Superior temporal gyrus (tissue), 1 donor: Measurements from ENCODE around the gene MTG2.

Experiments used
- DNase-seq: peaks from one replicate; pipeline ENCODE4 v3.0.0-alpha.2; 2016; ENCODE audit errors: extremely low spot score

MTG2 gene

DNA sequence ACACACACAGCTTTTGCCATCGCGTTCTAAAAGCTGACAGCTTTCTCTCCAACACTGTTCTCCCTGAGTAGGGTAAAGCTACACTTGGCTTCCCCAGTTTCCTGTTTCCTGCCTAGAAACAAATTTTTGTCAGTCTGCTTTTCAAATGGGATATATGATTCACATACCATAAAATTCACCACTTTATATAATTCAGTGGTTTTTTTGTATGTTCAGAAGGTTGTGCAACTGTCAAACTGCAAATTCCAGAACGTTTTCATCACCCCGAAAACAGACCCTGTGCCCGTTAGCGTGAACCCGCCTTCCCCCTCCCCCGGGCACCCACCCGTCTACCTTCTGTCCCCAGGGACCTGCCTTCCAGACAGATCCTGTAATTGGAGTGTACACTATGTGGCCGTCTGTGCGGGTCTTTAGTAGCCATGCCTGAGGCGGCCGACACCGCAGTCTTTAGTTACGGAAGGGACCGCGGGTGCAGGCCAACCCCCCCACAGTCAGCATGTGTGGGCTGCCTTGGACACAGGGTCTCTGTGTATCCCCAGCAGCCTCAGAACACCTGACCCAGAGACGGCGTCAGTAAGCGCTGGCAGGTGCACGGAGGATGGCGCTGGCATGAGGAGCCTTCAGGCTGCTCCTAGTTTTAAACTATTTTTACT is 20.7 kb downstream of the MTG2 start:
- DNase-seq: no peak

- DNase-seq: no peak
Measured at GRCh38 chr20:62205618-62206387, 23.0 kb downstream of the MTG2 start.

GRCh38 chr20:62206388-62206775 is 23.6 kb downstream of the MTG2 start:
- no peak for DNase-seq

- no peak for DNase-seq
Measured at GRCh38 chr20:62208061-62208794, 25.4 kb downstream of the MTG2 start.

- DNase-seq: no peak
Measured at GRCh38 chr20:62208795-62209755, 26.2 kb downstream of the MTG2 start.

GRCh38 chr20:62209850-62210495 is 27.1 kb downstream of the MTG2 start:
- DNase-seq: no peak

GRCh38 chr20:62210496-62210855 is 27.6 kb downstream of the MTG2 start:
- DNase-seq: no peak

DNA sequence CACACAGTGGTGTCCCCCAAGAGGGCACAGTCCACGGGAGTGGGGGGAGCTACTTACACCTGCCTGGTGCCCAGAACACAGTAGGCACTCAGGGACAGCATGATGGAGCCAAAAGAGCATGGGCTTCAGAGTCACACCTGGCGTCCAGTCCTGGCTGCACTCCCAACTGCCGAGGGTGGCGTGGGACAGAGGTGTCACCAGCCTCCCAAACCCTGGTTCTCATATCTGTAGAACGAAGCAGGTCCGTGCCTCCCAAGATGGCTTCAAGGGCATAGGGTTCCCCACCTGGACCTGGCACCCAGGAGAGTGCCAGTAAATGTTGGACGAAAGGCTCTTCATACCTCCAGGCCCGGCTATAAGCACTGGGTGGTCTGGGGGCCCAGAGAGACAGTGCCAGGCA is 28.4 kb downstream of the MTG2 start:
- DNase-seq: no peak

- DNase-seq: no peak
Measured at GRCh38 chr20:62211769-62212288, 29.0 kb downstream of the MTG2 start.

- no peak for DNase-seq
Measured at GRCh38 chr20:62212299-62212698, 29.5 kb downstream of the MTG2 start.

DNA sequence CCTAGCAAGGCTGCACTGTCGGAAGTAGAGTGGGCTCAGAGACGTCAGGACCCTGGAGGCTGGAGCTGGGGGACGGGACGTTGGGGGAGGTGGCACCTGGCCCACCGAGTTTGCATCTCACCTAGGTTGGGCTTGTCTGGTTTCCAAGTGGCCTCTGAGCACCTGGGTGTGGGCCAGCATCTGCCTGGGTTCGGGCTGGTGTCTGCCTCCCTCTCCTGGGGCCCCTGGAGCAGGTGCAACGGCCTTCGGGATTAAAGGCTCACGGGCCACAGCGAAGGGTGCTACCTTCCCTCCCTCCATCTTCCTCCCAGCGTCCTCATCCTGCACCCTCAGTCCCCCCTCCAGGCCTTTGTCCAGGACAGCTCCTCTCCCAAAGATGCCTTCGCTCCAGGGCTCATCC is 31.2 kb downstream of the MTG2 start:
- DNase-seq: no peak

- no peak for DNase-seq
Measured at GRCh38 chr20:62215020-62215990, 32.5 kb downstream of the MTG2 start.

DNA sequence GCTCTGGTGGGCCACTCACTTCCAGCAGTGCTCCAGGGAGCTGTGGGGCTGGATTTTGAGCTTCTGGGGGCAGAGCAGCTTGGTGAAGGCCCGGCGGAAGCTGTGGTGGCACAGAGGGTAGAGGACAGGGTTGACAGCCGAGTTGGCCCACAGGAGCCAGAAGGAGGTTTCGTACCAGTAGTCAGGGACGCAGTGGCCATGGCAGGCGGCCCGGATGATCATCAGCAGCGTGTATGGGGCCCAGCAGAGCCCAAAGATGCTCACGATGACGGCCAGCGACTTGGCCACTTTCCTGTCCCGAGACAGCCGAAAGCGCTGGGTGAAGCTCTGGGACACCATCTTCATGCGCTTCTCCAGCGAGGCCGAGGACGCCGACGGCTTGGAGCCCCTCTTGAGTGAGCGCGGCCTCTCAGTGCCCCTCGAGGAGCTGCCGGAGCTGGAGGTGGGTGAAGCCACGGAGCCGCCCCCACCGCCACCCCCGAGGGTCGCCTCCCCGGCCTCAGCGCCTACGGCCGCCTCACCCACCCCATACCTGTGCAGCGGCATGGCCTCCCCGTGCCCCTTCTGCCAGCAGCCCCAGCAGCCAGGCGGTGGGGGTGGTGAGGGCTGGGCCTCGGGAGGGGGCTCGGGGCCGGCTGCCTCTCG is 33.3 kb downstream of the MTG2 start:
- no peak for DNase-seq

GRCh38 chr20:62216636-62217566 is 34.1 kb downstream of the MTG2 start:
- no peak for DNase-seq

DNA sequence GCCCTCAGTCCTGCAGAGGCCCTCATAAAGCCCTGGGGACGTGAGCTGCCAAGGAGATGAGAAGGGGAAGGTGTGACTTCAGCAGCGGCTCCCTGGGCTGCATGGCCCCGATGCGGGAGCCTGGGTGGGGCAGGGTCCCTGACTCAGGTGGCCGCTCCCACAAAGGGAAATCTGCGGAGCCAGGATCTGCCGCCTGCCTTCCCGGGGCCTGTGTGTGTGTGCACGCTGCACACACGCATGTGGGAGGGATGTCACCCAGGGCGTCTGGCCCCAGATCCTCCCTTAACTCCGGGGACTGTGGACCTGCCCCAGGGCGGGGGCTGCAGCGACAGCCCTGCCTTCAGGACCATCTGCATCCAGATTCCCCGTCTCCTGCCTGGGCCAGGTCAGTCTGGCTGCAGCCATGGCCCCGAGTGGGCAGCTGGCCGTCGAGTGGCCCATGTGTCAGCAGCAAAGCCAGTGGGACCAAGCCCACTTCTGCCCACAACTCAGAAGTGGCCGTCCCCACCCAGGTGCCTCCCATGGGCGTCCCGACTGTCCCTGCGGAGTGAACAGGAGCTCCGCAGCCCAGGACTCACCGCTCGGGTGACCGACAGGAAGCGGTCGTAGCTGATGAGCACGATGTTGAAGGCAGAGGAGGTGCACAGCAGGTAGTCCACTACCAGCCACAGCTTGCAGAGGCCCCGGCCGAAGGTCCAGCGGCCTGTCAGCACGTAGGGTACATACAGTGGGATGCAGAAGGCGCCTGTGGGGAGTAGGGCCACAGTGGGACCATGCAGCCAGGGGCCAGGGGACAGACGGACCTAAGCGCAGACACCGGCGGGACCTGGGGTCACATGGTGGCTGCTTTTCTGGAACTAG is 35.3 kb downstream of the MTG2 start:
- no peak for DNase-seq

DNA sequence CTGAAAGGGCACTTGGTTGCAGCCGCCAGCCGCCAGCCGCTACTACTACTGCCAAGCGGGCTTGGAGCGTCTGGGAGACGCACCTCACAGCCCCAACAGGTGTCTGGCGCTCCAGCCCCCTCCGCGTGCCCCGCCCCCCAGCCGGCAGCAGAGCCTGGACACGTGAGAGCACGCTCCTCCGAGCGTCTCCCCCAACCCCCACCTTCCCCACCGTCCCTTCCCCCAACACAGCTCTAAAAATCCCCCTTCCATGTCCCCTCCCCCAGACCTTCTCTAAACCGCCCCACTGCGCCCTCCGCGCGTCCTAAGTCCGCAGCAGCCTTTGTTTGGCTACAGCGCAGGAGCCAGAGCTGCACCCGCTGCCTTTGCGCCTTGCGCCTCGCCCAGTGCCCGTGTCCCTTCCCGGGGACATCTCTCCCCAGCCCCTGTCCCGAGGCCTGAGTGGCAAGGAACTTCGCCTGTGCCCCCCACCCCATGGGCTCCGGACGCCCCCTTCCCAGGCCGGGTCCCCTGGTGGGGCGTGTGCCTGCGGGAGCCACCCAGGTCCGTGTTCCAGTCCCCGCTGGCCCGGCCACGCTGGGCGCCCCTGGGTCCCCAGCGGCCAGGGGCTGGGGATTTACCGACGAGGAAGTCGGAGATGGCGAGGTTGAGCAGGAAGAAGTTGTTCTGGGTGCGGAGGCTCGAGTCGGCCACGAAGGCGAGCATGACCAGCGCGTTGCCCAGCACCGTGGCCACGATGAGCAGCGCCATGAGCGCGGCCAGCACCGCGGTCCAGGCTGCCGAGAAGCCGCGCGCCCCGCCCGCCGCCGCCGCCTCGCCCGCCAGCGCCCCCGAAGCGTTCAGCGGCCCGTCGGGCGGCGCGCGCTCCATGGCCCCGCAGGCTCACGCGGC is 36.5 kb downstream of the MTG2 start:
- no peak for DNase-seq
